K562 (cell line): Measurements from ENCODE around the gene ZDHHC14. TPM values are rescaled to one million over a fixed set of nuclear protein-coding genes. Genes with fewer than 3 reads are reported as not detected.

Source experiments
- ATAC-seq: fragments of 200-7000 bp; cut with Tn5 transposase; 3 replicates; pipeline ENCODE4 v1.9.1; 2020; ENCODE audit warnings: moderate library complexity
- BruUV-seq: library from RNA; stranded (reverse); fragments of 400-500 nt; replicated peaks from 2 replicates; lab custom pipeline; 2021; lab: Mats Ljungman, UMichigan
- CTCF ChIA-PET: fragments of 300-600 bp; formaldehyde crosslinking; extraction: SDS; loops from one replicate; lab custom pipeline; 2021; ENCODE audit warnings: low intra/inter-chr PET ratio; lab: Yijun Ruan, JAX
- POLR2A ChIA-PET: fragments of 300-600, 350-650 bp; sonication (Branson Sonifier 250); formaldehyde crosslinking; extraction: SDS; loops from one replicate; lab custom pipeline; 2021; ENCODE audit warnings: antibody characterized with exemption, inconsistent platforms; lab: Yijun Ruan, JAX
- DNase-seq, 4 experiments: peaks; one replicate each; pipeline versions ENCODE4 v3.0.0 to v3.0.0-alpha.2; 2011 to 2018; ENCODE audit warnings: low spot score in 3 of 4, mixed read lengths in 3 of 4; ENCODE audit errors: extremely low read depth in 1 of 4
- FAIRE-seq: peaks from 2 replicates; lab custom pipeline; 2011; peaks lifted over from hg19 to GRCh38; lab: Jason Lieb, UNC
- H2AFZ ChIP-seq: 2 replicates; pipeline ENCODE4 v1.6.0; 2011; ENCODE audit warnings: low read depth, low read length, control low read depth, inconsistent platforms
- H3K27ac ChIP-seq: fragments of 200-600 bp; 3 replicates; pipeline ENCODE4 v1.8.0; 2011; ENCODE audit warnings: low read depth, mild to moderate bottlenecking, control low read depth, inconsistent platforms, low read length, moderate library complexity, mixed read lengths; ENCODE audit errors: extremely low read depth
- H3K27me3 ChIP-seq, 2 experiments: fragments of 300-600 bp in 1 of 2; 2 replicates in 1 of 2; 3 replicates in 1 of 2; pipeline versions ENCODE4 v1.6.0 to v1.8.0; 2011; ENCODE audit warnings: inconsistent platforms in 2 of 2, low read length in 2 of 2, mild to moderate bottlenecking in 1 of 2, mixed read lengths in 1 of 2, moderate library complexity in 1 of 2; ENCODE audit not compliant: control insufficient read depth in 2 of 2, insufficient read depth in 2 of 2
- H3K36me3 ChIP-seq: fragments of 300-600 bp; 3 replicates; pipeline ENCODE4 v1.8.0; 2011; ENCODE audit warnings: mild to moderate bottlenecking, low read length, inconsistent platforms; ENCODE audit not compliant: control insufficient read depth, insufficient read depth
- H3K4me1 ChIP-seq, 2 experiments: fragments of 200-600 bp in 1 of 2; replicated peaks in 1 of 2; 2 replicates in 1 of 2; 3 replicates in 1 of 2; pipeline versions ENCODE4 v1.5.1 to v1.8.0; 2011; ENCODE audit warnings: inconsistent platforms in 2 of 2, low read length in 2 of 2, mild to moderate bottlenecking in 1 of 2, mixed read lengths in 1 of 2, moderate library complexity in 1 of 2; ENCODE audit not compliant: control insufficient read depth in 2 of 2, insufficient read depth in 2 of 2
- H3K4me2 ChIP-seq: 2 replicates; pipeline ENCODE4 v1.6.1; 2011; ENCODE audit warnings: low read length, control low read depth, inconsistent platforms, mixed read lengths; ENCODE audit not compliant: insufficient read depth
- H3K4me3 ChIP-seq: fragments of 200-600 bp; sonication (generic), shearing (Covaris generic); 2 replicates; pipeline ENCODE4 v1.5.1; 2016; ENCODE audit warnings: control low read depth, inconsistent platforms
- H3K79me2 ChIP-seq: fragments of 200-600 bp; 3 replicates; pipeline ENCODE4 v1.8.0; 2011; ENCODE audit warnings: low read length, inconsistent platforms; ENCODE audit not compliant: control insufficient read depth, insufficient read depth
- H3K9ac ChIP-seq, 2 experiments: 2 replicates each; pipeline versions ENCODE4 v1.6.0 to v1.6.1; 2011; ENCODE audit warnings: low read depth in 2 of 2, low read length in 2 of 2, control low read depth in 1 of 2, inconsistent platforms in 1 of 2, mild to moderate bottlenecking in 1 of 2, mixed read lengths in 1 of 2; ENCODE audit not compliant: insufficient read depth in 1 of 2
- H3K9me1 ChIP-seq: one replicate; pipeline ENCODE4 v1.6.0; 2011; ENCODE audit warnings: inconsistent platforms, mild to moderate bottlenecking, low read length, moderate library complexity; ENCODE audit not compliant: control insufficient read depth, insufficient read depth
- H3K9me3 ChIP-seq: replicated peaks from 2 replicates; pipeline ENCODE4 v1.5.1; 2011; ENCODE audit warnings: low read depth, low read length, inconsistent platforms; ENCODE audit not compliant: control insufficient read depth, insufficient read depth
- H4K20me1 ChIP-seq: replicated peaks from 2 replicates; pipeline ENCODE4 v1.6.1; 2011; ENCODE audit warnings: low read length, inconsistent platforms, mixed read lengths; ENCODE audit not compliant: control insufficient read depth, insufficient read depth
- CHD1 ChIP-seq: fragments of 200-600 bp; sonication (generic); IDR thresholded peaks from one replicate; pipeline ENCODE4 v1.6.1; 2012; ENCODE audit warnings: mild to moderate bottlenecking, moderate library complexity, low read length, inconsistent platforms
- CREBBP ChIP-seq: IDR thresholded peaks from one replicate; pipeline ENCODE4 v1.6.1; 2012; ENCODE audit warnings: low read depth, mild to moderate bottlenecking, control low read depth, inconsistent platforms, low read length
- DIDO1 ChIP-seq: fragments of 450-650 bp; IDR thresholded peaks from 2 replicates; pipeline ENCODE4 v1.6.1; 2016; ENCODE audit warnings: low read depth, missing biosample characterization, missing genetic modification characterization
- ETV5 ChIP-seq: sonication (generic); formaldehyde crosslinking; IDR thresholded peaks from 2 replicates; pipeline ENCODE4 v1.4.0; 2020; ENCODE audit warnings: low read depth, mild to moderate bottlenecking, missing genetic modification reagents
- EZH2 ChIP-seq: IDR thresholded peaks from 2 replicates; pipeline ENCODE4 v1.6.1; 2012; ENCODE audit warnings: low read depth, mild to moderate bottlenecking, inconsistent platforms, low read length, borderline replicate concordance
- FOS ChIP-seq: IDR thresholded peaks from 3 replicates; pipeline ENCODE4 v1.6.1; 2011; ENCODE audit not compliant: insufficient read length; ENCODE audit errors: extremely low read depth
- GABPB1 ChIP-seq: sonication (generic); formaldehyde crosslinking; IDR thresholded peaks from 2 replicates; pipeline ENCODE4 v1.8.0; 2022; ENCODE audit warnings: mild to moderate bottlenecking, missing genetic modification reagents
- ZNF274 ChIP-seq: IDR thresholded peaks from 2 replicates; pipeline ENCODE4 v1.6.1; 2011; ENCODE audit warnings: low read depth, mild to moderate bottlenecking, low read length, moderate library complexity, borderline replicate concordance
- WGBS: fragments of 100-300 bp; shearing (Covaris generic); methylation state at CpG from one replicate; pipeline ENCODE4 v1.1.6; 2016; ENCODE audit warnings: low coverage, mixed read lengths; ENCODE audit not compliant: insufficient coverage; ENCODE audit errors: missing lambda C conversion rate; 5-methylcytosine and 5-hydroxymethylcytosine counted together
- in situ Hi-C: fragments of 300-500 bp; cut with MboI; formaldehyde crosslinking; loops from 4 replicates; pipeline ENCODE4 v1.15.0; 2018; ENCODE audit warnings: inconsistent platforms, mixed read lengths
- intact Hi-C: fragments of 100-400 bp; cut with micrococcal nuclease; formaldehyde crosslinking; loops from 2 replicates; pipeline ENCODE4 v1.14.2; 2022
- polyA plus RNA-seq, 8 experiments: library from polyadenylated mRNA; depleted of rRNA in 4 of 8; stranded (reverse) in 5 of 8; unstranded in 3 of 8; fragments of >200 nt; fragmentation: Nextera tagmentation in 2 of 8; fragmentation: Illumina TruSeq in 1 of 8; extraction: Ambion mirVana in 2 of 8; extraction: Trizol in 1 of 8; gene quantifications; 2 replicates each; pipeline versions ENCODE4 v1.2.1 to v1.2.3, GENCODE V29; 2011 to 2014; ENCODE audit warnings: inconsistent platforms in 1 of 8, missing spikeins in 1 of 8
- total RNA-seq, 7 experiments: library from RNA; depleted of rRNA in 6 of 7; stranded (reverse); fragments of >200 nt in 6 of 7; fragmentation: Illumina TruSeq in 2 of 7; extraction: Trizol in 2 of 7; gene quantifications; 2 replicates each; pipeline versions ENCODE4 v1.2.1 to v1.2.3, GENCODE V29; 2011 to 2021; ENCODE audit warnings: low replicate concordance in 1 of 7
- TF ChIP-seq, protein P1 (sequence below): fragments of 450-650 bp; formaldehyde crosslinking; IDR thresholded peaks from 2 replicates; pipeline ENCODE4 v1.4.0; 2022; ENCODE audit warnings: missing genetic modification characterization

The ZDHHC14 gene
- total and polyA plus RNA-seq, 9 of the 15 experiments (the other 6 are each of a cell fraction or from before 2014, with no cell fraction given): 0.92 to 23.1 (median 13.8) TPM

DNA sequence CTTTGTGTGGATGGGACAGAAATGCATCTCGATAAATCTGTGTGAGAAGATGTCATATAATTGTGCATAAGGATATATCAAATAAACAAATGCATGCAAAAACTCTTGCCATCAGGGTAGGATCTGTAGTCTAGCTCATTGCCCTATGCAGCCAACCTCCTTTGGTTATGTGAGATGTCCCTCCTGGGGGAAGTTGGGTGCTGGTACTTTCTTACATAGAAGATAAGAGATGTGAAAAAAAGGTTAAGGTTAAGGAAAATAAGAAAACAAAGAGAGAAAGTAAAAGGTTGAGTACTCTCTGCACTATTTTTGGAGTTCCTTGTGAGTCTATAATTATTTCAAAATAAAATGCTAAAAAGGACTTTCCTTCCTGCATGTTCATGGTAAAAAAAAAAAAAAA, 30.4 kb downstream of the ZDHHC14 start:
- Histone ChIP-seq H3K27me3 (no peaks in the 10 kb centered on the region), H3K4me1 (peaks cover 3% of the 10 kb centered on the region in 2 experiments; a peak in 3 of 5 replicates), H3K4me2 (no peak overlapping the region), H4K20me1 (no peaks in the 10 kb centered on the region), H3K9me3 (no peaks in the 10 kb centered on the region), H3K27ac (no peak overlapping the region), H3K4me3 (no peak overlapping the region), H2AFZ (no peak overlapping the region), H3K9ac (no peak overlapping the region), H3K79me2 (peaks cover 26% of the 10 kb centered on the region; the same call in 2 of the 3 replicates), H3K36me3 (peaks cover 2% of the 10 kb centered on the region; the same call in 1 of the 3 replicates), H3K9me1 (no peaks in the 10 kb centered on the region)
- in situ Hi-C loops (no loop called here), intact Hi-C loops (no loop called here)
- FAIRE-seq (no peak), ATAC-seq (no peak), DNase-seq (no peak)
- TF ChIP-seq GABPB1: no peak
- TF ChIP-seq, protein P1, sequence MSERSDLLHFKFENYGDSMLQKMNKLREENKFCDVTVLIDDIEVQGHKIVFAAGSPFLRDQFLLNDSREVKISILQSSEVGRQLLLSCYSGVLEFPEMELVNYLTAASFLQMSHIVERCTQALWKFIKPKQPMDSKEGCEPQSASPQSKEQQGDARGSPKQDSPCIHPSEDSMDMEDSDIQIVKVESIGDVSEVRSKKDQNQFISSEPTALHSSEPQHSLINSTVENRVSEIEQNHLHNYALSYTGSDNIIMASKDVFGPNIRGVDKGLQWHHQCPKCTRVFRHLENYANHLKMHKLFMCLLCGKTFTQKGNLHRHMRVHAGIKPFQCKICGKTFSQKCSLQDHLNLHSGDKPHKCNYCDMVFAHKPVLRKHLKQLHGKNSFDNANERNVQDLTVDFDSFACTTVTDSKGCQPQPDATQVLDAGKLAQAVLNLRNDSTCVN (CRISPR knock-in tag): no peak
- no peak for TF ChIP-seq FOS
- TF ChIP-seq CREBBP: no peak
- TF ChIP-seq CHD1: no peak
- no peak for TF ChIP-seq DIDO1 (tag)
- TF ChIP-seq ETV5 (CRISPR knock-in tag): no peak
- no peak for TF ChIP-seq ZNF274
- TF ChIP-seq EZH2: no peak
- POLR2A ChIA-PET: interaction anchor here (1.1 to 1.4 kb wide), 3 partner anchors 12 to 30 kb away, joined by 3 to 4 read pairs (median 4); no protein-coding TSS in a partner anchor
- CTCF ChIA-PET: no interaction called here
- BruUV-seq: no TSS peak
- 91% methylated on average over 1 of the region's 1 CpG for WGBS
